KMS-11 (cell line): ENCODE results near the gene SDK1.

ENCODE experiments used
- H2AFZ ChIP-seq: fragments of 200-600 bp; sonication (generic); 2 replicates; pipeline ENCODE4 v1.6.1; 2016; ENCODE audit warnings: antibody characterized with exemption, mixed run types, low read depth
- H3K27ac ChIP-seq: fragments of 200-600 bp; sonication (generic); 2 replicates; pipeline ENCODE4 v1.6.1; 2016; ENCODE audit warnings: mild to moderate bottlenecking, mixed run types
- H3K27me3 ChIP-seq: fragments of 200-600 bp; sonication (generic); 2 replicates; pipeline ENCODE4 v1.6.1; 2017; ENCODE audit warnings: mild to moderate bottlenecking, low read depth, mixed run types, moderate library complexity; ENCODE audit not compliant: insufficient read depth
- H3K36me3 ChIP-seq: fragments of 200-600 bp; sonication (generic); 2 replicates; pipeline ENCODE4 v1.6.1; 2017; ENCODE audit warnings: mild to moderate bottlenecking, mixed run types; ENCODE audit not compliant: insufficient read depth
- H3K4me1 ChIP-seq: fragments of 200-600 bp; sonication (generic); 2 replicates; pipeline ENCODE4 v1.6.1; 2016; ENCODE audit warnings: mild to moderate bottlenecking, low read depth, mixed run types; ENCODE audit not compliant: poor library complexity, severe bottlenecking
- H3K4me2 ChIP-seq: fragments of 200-600 bp; sonication (generic); 2 replicates; pipeline ENCODE4 v1.7.0; 2016; ENCODE audit warnings: mild to moderate bottlenecking, mixed run types
- H3K4me3 ChIP-seq: fragments of 200-600 bp; sonication (generic); IDR thresholded peaks from 2 replicates; pipeline ENCODE4 v1.6.1; 2017; ENCODE audit warnings: low read depth, low read length, mixed read lengths; ENCODE audit not compliant: insufficient read depth
- H3K79me2 ChIP-seq: fragments of 200-600 bp; sonication (generic); 2 replicates; pipeline ENCODE4 v1.6.1; 2016; ENCODE audit warnings: low read depth, mixed run types; ENCODE audit not compliant: insufficient read depth
- H3K9ac ChIP-seq: fragments of 200-600 bp; sonication (generic); 2 replicates; pipeline ENCODE4 v1.6.1; 2016; ENCODE audit warnings: mild to moderate bottlenecking, mixed run types
- H4K20me1 ChIP-seq: fragments of 200-600 bp; sonication (generic); 2 replicates; pipeline ENCODE4 v1.6.1; 2016; ENCODE audit warnings: mild to moderate bottlenecking, mixed run types; ENCODE audit not compliant: insufficient read depth
- TF ChIP-seq, protein P1 (sequence below): fragments of 200-600 bp; sonication (generic); conservative IDR thresholded peaks from 2 replicates; pipeline ENCODE4 v1.6.1; 2017; ENCODE audit warnings: low read depth, mild to moderate bottlenecking, antibody characterized with exemption, low read length, moderate library complexity, mixed read lengths

Gene SDK1

DNA sequence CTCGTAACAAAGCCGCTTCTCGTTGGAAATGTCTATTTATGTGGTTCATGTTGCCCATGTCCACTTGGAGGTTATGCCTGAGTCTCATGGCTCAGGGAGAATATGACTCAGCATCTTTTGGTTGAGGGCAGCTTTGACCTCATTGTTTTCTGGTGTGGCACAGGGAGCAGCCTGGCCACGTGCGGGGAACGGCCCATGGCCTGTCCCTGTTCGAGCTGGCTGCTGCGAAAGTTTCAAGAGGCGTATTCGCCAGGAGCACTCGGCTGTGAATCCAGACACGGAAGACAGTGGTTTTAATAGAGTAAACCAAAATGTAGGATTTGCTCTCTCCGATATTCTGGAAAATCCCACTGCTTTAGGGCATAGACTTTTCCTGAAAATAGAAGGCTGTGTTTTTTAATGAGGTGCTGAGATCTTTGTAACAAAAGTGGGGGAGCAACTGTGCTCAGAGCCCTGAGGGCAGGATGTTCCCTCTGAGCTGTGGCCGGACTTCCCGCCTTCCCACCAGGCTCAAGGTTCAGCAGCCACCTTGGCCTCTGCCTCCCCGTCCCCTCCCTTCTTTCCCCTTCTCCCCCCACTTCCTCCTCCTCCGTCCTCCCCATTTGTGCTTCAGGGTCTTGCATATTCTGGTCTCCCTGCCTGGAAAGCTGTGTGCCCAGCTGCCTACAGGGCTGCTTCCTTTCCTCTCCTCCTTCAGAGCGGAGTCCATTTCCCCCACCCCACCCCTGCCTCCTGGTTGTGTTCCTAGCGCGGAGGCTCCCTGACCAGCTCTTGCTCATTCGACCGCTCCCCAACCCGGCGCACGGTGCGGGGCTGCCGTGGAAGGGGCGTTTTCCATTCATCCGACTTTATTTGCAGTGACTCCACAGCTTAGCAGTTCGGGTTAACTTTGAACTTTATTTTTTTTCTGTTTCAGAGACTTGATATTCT is 642.0 kb downstream of the SDK1 start:
- no peak overlapping the region for H3K4me3 ChIP-seq
- H2AFZ ChIP-seq: no peak overlapping the region
- TF ChIP-seq, protein P1, sequence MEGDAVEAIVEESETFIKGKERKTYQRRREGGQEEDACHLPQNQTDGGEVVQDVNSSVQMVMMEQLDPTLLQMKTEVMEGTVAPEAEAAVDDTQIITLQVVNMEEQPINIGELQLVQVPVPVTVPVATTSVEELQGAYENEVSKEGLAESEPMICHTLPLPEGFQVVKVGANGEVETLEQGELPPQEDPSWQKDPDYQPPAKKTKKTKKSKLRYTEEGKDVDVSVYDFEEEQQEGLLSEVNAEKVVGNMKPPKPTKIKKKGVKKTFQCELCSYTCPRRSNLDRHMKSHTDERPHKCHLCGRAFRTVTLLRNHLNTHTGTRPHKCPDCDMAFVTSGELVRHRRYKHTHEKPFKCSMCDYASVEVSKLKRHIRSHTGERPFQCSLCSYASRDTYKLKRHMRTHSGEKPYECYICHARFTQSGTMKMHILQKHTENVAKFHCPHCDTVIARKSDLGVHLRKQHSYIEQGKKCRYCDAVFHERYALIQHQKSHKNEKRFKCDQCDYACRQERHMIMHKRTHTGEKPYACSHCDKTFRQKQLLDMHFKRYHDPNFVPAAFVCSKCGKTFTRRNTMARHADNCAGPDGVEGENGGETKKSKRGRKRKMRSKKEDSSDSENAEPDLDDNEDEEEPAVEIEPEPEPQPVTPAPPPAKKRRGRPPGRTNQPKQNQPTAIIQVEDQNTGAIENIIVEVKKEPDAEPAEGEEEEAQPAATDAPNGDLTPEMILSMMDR: no peak
- no peaks in the 10 kb centered on the region for H3K79me2 ChIP-seq
- no peaks in the 10 kb centered on the region for H3K4me1 ChIP-seq
- no peaks in the 10 kb centered on the region for H4K20me1 ChIP-seq
- H3K27me3 ChIP-seq: no peaks in the 10 kb centered on the region
- no peaks in the 10 kb centered on the region for H3K36me3 ChIP-seq
- no peak overlapping the region for H3K27ac ChIP-seq
- H3K4me2 ChIP-seq: no peak overlapping the region
- no peak overlapping the region for H3K9ac ChIP-seq

DNA sequence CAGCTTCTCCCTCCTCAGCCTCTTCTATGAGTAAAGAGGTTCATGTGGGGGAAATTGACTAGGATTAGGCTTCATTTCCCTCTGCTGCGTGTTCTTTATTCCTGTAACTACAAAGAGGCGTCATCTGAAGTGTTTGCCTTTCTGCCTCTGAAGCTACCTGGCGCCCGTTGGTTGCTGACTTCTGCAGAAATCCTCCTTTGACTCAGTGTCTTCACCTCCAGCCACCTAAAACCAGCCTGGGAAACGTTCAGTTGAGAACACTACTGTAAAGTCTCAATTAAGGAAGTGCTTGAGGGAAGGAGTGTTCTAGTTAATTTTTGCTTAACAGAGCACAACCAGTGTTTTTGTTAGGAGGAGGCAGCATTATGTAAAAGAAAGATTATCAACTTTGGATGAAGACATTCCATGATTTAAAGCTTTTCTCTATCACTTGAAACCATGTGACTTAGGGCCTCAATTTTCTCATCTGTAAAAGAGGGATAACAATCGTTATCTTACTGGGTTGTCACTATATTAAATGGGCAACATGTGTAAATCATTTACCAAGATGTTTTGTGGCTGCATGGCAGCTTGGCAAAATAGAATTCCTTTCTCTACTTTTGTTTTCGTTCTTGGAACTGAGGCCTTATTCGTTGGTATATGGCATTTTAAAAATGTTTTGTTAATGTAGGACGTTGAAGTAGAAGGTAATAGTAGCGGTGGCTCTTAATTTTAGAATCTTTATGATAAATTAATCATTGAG is 642.9 kb downstream of the SDK1 start:
- Histone ChIP-seq H3K9ac (no peak overlapping the region), H3K4me3 (no peak overlapping the region)

DNA sequence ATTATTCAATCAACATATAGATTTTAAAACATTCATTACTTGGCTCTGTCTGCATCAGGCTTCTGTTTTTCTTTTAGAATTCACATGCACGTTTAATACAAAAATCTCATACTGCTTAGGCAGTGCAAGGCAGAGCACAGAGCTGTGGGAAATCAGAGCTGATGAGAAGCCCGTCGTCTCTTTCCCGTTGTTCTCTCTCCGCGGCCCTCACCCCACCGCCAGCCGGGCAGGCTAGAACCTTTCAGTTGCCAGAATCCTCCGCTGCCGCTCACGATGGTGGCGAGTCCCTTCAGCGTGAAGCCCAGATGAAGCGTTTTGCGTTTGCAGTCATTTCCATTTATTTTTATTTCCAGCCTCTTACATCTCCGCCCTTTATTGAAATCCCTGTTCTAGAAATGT is 648.2 kb downstream of the SDK1 start:
- Histone ChIP-seq H3K9ac (no peak overlapping the region), H4K20me1 (no peaks in the 10 kb centered on the region), H3K79me2 (no peaks in the 10 kb centered on the region), H3K4me2 (no peak overlapping the region), H3K4me3 (no peak overlapping the region), H3K36me3 (no peaks in the 10 kb centered on the region), H3K27ac (no peak overlapping the region), H3K27me3 (no peaks in the 10 kb centered on the region), H2AFZ (no peak overlapping the region), H3K4me1 (no peaks in the 10 kb centered on the region)
- TF ChIP-seq, protein P1: no peak

More for the DNA sequence above, 642.9 kb downstream of the SDK1 start:
- Histone ChIP-seq H2AFZ (no peak overlapping the region), H3K79me2 (no peaks in the 10 kb centered on the region), H3K27me3 (no peaks in the 10 kb centered on the region), H3K4me2 (no peak overlapping the region), H4K20me1 (no peaks in the 10 kb centered on the region), H3K27ac (no peak overlapping the region), H3K36me3 (no peaks in the 10 kb centered on the region), H3K4me1 (no peaks in the 10 kb centered on the region)
- TF ChIP-seq, protein P1: no peak

DNA sequence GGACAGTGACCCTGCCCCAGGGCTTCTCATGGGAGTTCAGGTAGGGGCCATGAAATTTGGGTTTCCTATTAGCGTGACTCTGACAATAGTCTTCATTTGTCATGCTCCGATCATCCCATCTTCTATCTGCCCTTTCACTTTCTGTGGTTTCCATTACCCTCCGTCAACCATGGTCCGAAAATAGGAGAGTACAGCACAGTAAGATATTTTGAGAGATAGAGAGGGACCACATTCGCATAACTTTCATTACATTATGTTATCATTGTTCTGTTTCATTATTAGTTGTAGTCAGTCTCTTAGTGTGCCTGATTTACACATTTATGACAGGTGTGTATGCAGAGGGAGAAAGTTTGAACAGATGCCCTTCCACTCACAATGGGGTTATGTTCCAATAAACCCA is 649.2 kb downstream of the SDK1 start:
- Histone ChIP-seq H3K4me3 (no peak overlapping the region), H3K27me3 (no peaks in the 10 kb centered on the region), H3K79me2 (no peaks in the 10 kb centered on the region), H3K9ac (no peak overlapping the region), H3K4me2 (no peak overlapping the region), H3K27ac (no peak overlapping the region), H3K36me3 (no peaks in the 10 kb centered on the region), H3K4me1 (no peaks in the 10 kb centered on the region), H4K20me1 (no peaks in the 10 kb centered on the region), H2AFZ (no peak overlapping the region)
- TF ChIP-seq, protein P1: no peak
